Measurements from ENCODE around the gene PKLR. TPM values are rescaled to one million over a fixed set of nuclear protein-coding genes. Genes with fewer than 3 reads are reported as not detected.
A peak's percentile ranks its signal among the peaks of the same experiment; 100 is the strongest.
"Not testable (repeated sequence)": the region's sequence is repeated elsewhere in the genome, so short reads cannot be mapped to it uniquely, and the experiment has no call there.

PKLR gene
- total RNA-seq, 1 donor from 2014 or later: not detected

- no peaks in the 10 kb centered on the region for H3K36me3 ChIP-seq
- H3K4me3 ChIP-seq: no peak overlapping the region
- TF ChIP-seq CTCF (IDR thresholded peaks at IDR 0.05; ENCODE audit: borderline replicate concordance): no peak
- H3K27ac ChIP-seq (replicated peaks): no peak overlapping the region
- peaks cover 14% of the 10 kb centered on the region for H3K4me1 ChIP-seq
- intact Hi-C loops (cut with micrococcal nuclease): no loop called here
- peaks cover 63% of the 10 kb centered on the region for H3K27me3 ChIP-seq (ENCODE audit: low read depth)
- DNase-seq: no peak
- H3K9me3 ChIP-seq (replicated peaks): no peaks in the 10 kb centered on the region
Observed at GRCh38 chr1:155295942-155296267, 5.3 kb downstream of the PKLR start.

GRCh38 chr1:155295183-155295941 lies 5.9 kb downstream of the PKLR start:
- Histone ChIP-seq H3K4me3 (peak overlapping the region; percentile 46), H3K36me3 (no peaks in the 10 kb centered on the region), H3K9me3 (replicated peaks) (no peaks in the 10 kb centered on the region), H3K4me1 (peaks cover 14% of the 10 kb centered on the region), H3K27me3 (ENCODE audit: low read depth) (peaks cover 63% of the 10 kb centered on the region), H3K27ac (replicated peaks) (no peak overlapping the region)
- intact Hi-C loops (cut with micrococcal nuclease): no loop called here
- no peak for DNase-seq
- no peak for TF ChIP-seq CTCF (IDR thresholded peaks at IDR 0.05; ENCODE audit: borderline replicate concordance)

GRCh38 chr1:155294520-155295182 lies 6.6 kb downstream of the PKLR start:
- Histone ChIP-seq H3K27me3 (ENCODE audit: low read depth) (peaks cover 63% of the 10 kb centered on the region), H3K36me3 (no peaks in the 10 kb centered on the region), H3K4me1 (peaks cover 14% of the 10 kb centered on the region), H3K27ac (replicated peaks) (no peak overlapping the region), H3K4me3 (peak overlapping the region; percentile 46), H3K9me3 (replicated peaks) (no peaks in the 10 kb centered on the region)
- no peak for DNase-seq
- TF ChIP-seq CTCF (IDR thresholded peaks at IDR 0.05; ENCODE audit: borderline replicate concordance): no peak
- intact Hi-C loops (cut with micrococcal nuclease): no loop called here

- TF ChIP-seq CTCF (IDR thresholded peaks at IDR 0.05; ENCODE audit: borderline replicate concordance): no peak
- Histone ChIP-seq H3K27me3 (ENCODE audit: low read depth) (peaks cover 62% of the 10 kb centered on the region), H3K4me3 (no peak overlapping the region), H3K4me1 (peaks cover 14% of the 10 kb centered on the region), H3K9me3 (replicated peaks) (no peaks in the 10 kb centered on the region), H3K36me3 (no peaks in the 10 kb centered on the region), H3K27ac (replicated peaks) (no peak overlapping the region)
- no peak for DNase-seq
- intact Hi-C loops (cut with micrococcal nuclease): no loop called here
Observed at GRCh38 chr1:155293086-155293749, 8.0 kb downstream of the PKLR start.

GRCh38 chr1:155291006-155291405 lies 10.2 kb downstream of the PKLR start:
- H3K4me3 ChIP-seq; H3K36me3 ChIP-seq; H3K9me3 ChIP-seq (replicated peaks); intact Hi-C loops (cut with micrococcal nuclease); DNase-seq; H3K27ac ChIP-seq (replicated peaks): not testable (repeated sequence)
- Histone ChIP-seq H3K27me3 (ENCODE audit: low read depth) (peaks cover 42% of the 10 kb centered on the region), H3K4me1 (peaks cover 14% of the 10 kb centered on the region)
